ENCODE data around the gene SURF4.

SURF4 gene

DNA sequence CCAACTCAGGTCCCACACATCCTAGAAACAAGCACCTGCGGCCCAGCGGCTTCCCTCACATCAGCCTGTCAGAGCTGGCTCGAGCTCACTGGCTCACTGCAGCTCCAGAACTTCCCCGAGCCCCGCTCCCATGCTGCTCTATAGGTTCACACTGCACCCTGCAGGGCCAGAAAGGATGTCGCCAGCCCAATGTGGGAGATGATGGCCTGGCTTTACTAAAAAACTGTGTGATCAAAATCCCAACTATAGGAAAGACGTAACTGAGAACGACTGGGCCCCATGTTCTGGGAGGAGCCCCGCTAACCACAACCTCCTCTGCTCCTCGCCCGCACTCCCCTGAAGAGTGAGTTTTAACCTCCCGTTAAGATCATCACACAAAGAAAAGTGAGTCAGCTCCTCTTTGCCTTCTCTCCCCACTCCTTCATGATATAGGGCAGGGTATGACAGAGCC, 4.6 kb downstream of the SURF4 start:
- TF ChIP-seq, protein P1, sequence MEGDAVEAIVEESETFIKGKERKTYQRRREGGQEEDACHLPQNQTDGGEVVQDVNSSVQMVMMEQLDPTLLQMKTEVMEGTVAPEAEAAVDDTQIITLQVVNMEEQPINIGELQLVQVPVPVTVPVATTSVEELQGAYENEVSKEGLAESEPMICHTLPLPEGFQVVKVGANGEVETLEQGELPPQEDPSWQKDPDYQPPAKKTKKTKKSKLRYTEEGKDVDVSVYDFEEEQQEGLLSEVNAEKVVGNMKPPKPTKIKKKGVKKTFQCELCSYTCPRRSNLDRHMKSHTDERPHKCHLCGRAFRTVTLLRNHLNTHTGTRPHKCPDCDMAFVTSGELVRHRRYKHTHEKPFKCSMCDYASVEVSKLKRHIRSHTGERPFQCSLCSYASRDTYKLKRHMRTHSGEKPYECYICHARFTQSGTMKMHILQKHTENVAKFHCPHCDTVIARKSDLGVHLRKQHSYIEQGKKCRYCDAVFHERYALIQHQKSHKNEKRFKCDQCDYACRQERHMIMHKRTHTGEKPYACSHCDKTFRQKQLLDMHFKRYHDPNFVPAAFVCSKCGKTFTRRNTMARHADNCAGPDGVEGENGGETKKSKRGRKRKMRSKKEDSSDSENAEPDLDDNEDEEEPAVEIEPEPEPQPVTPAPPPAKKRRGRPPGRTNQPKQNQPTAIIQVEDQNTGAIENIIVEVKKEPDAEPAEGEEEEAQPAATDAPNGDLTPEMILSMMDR (IDR thresholded peaks at IDR 0.05; ENCODE audit: low read length, missing control alignments): no peak
- H3K4me3 ChIP-seq (replicated peaks; ENCODE audit: low read depth, low read length): no peak overlapping the region
- DNase-seq (ENCODE audit: low read depth): no peak

- TF ChIP-seq, protein P1 (IDR thresholded peaks at IDR 0.05; ENCODE audit: low read length, missing control alignments): no peak
- DNase-seq (ENCODE audit: low read depth): no peak
- H3K4me3 ChIP-seq (replicated peaks; ENCODE audit: low read depth, low read length): no peak overlapping the region
Observed at GRCh38 chr9:133370685-133371084, 5.2 kb downstream of the SURF4 start.

DNA sequence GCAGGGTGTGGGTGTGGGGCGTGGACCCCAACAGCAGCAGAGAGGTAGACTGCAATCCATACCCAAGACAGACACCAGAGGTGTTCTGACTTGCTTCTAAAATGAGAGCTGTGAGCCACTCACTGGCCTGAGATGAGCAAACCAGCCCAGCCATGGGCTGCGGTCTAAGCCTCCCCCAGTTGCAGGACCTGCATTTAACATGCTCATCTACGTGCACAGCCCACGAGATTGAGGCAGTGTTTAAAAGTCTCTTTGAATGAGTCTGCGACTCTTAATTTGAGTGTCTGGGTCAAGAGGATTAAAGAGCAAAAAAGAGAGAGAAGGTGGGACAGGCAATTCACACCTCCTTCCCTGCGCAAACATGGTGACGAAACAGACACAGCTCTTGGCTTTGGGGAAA, 5.9 kb downstream of the SURF4 start:
- TF ChIP-seq, protein P1 (IDR thresholded peaks at IDR 0.05; ENCODE audit: low read length, missing control alignments): no peak
- H3K4me3 ChIP-seq (replicated peaks; ENCODE audit: low read depth, low read length): no peak overlapping the region

DNA sequence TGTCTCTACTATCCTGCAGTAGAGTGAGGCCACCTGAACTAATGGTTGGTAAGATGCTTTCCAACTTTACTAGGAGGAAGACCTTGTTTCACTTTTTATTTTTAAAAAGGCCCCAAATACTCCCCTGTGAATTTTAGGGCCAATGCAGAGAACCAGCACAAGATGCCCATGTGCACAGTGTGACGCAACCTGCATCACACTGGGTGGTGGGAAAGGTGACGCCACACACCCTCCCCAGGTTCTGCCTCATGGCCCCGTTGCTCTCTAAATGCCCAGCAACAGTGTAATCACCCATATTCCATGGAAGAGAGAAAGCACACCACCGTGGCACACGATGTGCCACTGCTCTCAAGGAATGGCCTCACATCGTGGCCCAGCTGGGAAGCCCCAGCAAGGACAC, 6.4 kb downstream of the SURF4 start:
- DNase-seq (ENCODE audit: low read depth): no peak
- H3K4me3 ChIP-seq (replicated peaks; ENCODE audit: low read depth, low read length): no peak overlapping the region
- TF ChIP-seq, protein P1 (IDR thresholded peaks at IDR 0.05; ENCODE audit: low read length, missing control alignments): no peak

More for the DNA sequence above, 5.9 kb downstream of the SURF4 start:
- no peak for DNase-seq (ENCODE audit: low read depth)

DNA sequence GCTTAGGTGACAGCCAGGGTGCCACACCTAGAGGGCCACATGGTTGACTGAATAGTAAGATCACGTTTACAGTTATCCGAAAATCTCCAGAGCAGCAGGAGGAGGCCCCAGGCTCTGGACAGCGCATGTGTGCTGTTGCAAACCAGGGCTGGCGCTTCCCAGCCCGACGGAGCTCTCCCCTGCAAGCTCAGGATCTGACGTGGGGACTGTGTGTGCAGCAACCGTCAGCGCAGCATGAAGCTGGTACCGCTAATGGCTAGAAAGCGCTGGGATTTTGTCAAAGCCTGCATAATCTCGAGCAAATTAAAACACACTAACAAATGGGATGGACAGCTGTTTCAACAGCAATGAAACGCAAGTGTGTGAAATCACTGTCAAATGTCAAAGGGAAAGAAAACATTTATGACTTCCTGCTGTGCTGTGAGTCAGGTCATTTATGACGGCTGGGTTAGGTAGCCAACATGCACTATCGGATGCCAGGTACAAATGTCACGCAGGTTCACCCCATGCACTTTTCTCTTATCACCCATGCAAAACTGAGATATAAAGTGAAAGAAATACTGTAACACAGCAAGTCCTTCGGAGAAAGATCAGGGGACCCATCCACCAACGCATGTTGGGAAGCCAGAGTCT, 7.5 kb downstream of the SURF4 start:
- H3K4me3 ChIP-seq (replicated peaks; ENCODE audit: low read depth, low read length): no peak overlapping the region
- DNase-seq (ENCODE audit: low read depth): no peak
- TF ChIP-seq, protein P1 (IDR thresholded peaks at IDR 0.05; ENCODE audit: low read length, missing control alignments): no peak

DNA sequence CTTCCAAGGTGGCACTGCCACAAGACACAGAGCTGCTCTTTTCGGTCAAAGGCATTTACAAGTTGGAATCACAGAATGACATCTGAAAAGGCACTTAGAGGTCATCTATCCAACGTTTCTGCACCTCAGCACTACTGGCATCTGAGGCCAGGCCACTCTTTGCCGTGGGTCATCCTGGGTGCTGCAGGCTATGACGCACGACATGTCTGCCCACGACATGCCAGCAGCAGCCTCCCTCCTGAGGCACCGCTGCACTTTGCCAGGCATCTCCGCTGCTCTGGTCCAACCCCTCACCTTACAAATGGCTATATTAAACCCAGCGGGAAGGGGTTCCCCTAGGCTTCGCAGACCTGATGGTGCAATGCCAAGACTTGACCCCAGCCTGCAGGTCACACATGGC, 8.1 kb downstream of the SURF4 start:
- no peak overlapping the region for H3K4me3 ChIP-seq (replicated peaks; ENCODE audit: low read depth, low read length)
- TF ChIP-seq, protein P1 (IDR thresholded peaks at IDR 0.05; ENCODE audit: low read length, missing control alignments): no peak
- DNase-seq (ENCODE audit: low read depth): no peak

DNA sequence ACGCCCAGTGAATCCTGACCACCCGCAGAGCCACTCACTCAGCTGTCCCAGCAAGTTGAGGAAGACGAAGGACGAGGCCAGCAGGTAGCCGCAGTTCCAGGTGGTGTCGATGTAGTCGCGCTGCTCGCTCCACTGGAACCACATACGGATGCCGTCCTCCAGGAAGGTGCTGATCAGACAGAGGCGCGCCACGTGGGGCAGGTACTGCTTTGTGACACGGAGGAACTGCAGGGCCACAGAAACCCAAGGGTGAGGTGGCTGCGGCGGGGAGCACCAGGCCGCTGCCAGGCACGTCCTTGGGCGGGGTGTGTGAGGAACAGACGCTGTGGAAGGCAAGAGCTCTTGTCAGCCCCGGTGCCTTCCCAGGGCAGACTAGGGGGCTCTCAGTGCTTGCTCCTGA, 8.6 kb downstream of the SURF4 start:
- DNase-seq (ENCODE audit: low read depth): no peak
- no peak overlapping the region for H3K4me3 ChIP-seq (replicated peaks; ENCODE audit: low read depth, low read length)
- TF ChIP-seq, protein P1 (IDR thresholded peaks at IDR 0.05; ENCODE audit: low read length, missing control alignments): no peak

All from fibroblast of pulmonary artery (primary cell).